Neural progenitor cell (in vitro differentiated cells): Measurements from ENCODE around the gene SLC4A4.

ENCODE experiments used
- EZH2 ChIP-seq: fragments of 200-600 bp; sonication (generic); IDR thresholded peaks from 2 replicates; pipeline ENCODE4 v1.6.1; 2017; ENCODE audit warnings: antibody characterized with exemption, mild to moderate bottlenecking, moderate library complexity
- TF ChIP-seq, protein P1 (sequence below): fragments of 200-600 bp; sonication (generic); IDR thresholded peaks from 2 replicates; pipeline ENCODE4 v1.5.1; 2017; ENCODE audit warnings: antibody characterized with exemption, mild to moderate bottlenecking

DNA sequence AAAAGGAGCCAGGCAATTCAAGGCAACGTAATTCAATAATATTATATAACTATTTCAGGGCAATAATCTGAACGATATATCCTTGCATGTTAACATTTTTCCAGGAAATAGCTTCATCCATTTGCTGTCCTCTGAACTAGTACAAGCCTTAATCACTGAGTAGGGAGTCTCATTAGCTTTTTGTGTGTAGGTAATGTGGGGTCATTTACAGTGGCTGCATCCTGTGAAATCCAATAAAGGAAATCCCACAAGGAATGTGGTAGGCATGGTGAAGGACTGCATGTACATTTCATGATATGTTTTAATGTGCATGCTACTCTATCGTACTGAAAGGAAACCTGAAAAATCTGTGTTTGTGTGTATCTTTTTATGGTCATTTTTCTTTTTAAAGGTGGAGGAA is 103.5 kb downstream of the SLC4A4 start:
- TF ChIP-seq, protein P1, sequence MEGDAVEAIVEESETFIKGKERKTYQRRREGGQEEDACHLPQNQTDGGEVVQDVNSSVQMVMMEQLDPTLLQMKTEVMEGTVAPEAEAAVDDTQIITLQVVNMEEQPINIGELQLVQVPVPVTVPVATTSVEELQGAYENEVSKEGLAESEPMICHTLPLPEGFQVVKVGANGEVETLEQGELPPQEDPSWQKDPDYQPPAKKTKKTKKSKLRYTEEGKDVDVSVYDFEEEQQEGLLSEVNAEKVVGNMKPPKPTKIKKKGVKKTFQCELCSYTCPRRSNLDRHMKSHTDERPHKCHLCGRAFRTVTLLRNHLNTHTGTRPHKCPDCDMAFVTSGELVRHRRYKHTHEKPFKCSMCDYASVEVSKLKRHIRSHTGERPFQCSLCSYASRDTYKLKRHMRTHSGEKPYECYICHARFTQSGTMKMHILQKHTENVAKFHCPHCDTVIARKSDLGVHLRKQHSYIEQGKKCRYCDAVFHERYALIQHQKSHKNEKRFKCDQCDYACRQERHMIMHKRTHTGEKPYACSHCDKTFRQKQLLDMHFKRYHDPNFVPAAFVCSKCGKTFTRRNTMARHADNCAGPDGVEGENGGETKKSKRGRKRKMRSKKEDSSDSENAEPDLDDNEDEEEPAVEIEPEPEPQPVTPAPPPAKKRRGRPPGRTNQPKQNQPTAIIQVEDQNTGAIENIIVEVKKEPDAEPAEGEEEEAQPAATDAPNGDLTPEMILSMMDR: no peak
- TF ChIP-seq EZH2: no peak
